ENCODE measurements around the gene KRTAP10-12. TPM values are rescaled to one million over a fixed set of nuclear protein-coding genes. Genes with fewer than 3 reads are reported as not detected.

KRTAP10-12 gene
- total and polyA plus RNA-seq, 2 of the 4 experiments (the other 2 are of a cell fraction): not detected

DNA sequence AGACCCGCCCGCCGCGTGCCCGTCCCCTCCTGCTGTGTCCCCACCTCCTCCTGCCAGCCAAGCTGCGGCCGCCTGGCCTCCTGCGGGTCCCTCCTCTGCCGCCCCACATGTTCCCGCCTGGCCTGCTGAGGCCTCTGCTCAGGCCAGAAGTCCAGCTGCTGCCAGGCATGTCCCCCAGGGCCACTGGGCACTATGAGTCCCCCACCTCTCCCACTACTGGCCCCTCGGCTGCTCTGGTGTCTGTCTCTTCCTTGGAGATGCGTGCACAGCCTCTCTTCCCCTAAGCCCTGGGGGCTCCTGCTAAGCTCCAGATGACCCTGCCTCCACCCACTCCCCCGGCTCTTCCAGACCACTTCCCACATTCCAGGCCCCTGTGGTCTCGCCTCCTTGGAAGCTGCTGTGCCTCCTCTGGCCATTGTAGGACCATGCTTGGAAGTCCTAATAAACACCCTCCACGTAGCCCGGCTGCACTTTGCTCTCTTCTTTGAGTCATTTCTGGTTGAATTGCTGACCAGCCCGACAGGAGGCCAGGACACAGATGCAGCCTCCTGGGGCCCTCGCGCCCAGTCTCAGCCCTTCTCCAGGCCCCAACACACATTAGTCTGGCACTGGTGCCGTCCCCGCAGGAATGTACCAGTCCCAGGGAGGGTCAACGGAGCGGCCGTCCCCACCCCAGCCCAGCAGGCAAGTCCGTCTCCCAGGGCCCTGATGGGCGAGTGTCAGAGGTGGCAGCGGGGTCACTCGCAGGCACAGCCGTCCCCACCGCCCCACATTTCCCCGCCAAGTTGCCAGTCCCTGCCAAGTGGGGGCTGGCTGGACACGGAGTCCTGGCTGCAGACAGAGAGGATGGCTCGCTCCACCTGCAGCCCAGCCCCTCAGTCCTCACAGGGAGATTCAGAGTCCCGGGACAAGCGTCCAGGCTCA, 1.1 kb downstream of the KRTAP10-12 start:
- no peaks in the 10 kb centered on the region for H3K4me1 ChIP-seq (ENCODE audit: control insufficient read depth, insufficient read depth, low read length)
- no peaks in the 10 kb centered on the region for H3K36me3 ChIP-seq (ENCODE audit: control insufficient read depth, insufficient read depth, low read length)
- no peak overlapping the region for H3K4me3 ChIP-seq (ENCODE audit: insufficient read depth, low read depth, low read length)
- no peak overlapping the region for H3K23ac ChIP-seq (ENCODE audit: low read depth, low read length)
- H3K27ac ChIP-seq (ENCODE audit: insufficient read depth, low read length): no peak overlapping the region
- no peaks in the 10 kb centered on the region for H3K9me1 ChIP-seq (ENCODE audit: insufficient read depth, low read length)
- H3K14ac ChIP-seq (replicated peaks; ENCODE audit: low read depth, low read length): no peak overlapping the region
- H3K56ac ChIP-seq (ENCODE audit: extremely low read depth, insufficient read depth, low read length): no peak overlapping the region
- 0 out of 2 replicates have a peak, but pooled peaks have one; percentile 24 for ATAC-seq (ENCODE audit: low read depth)
- no peak overlapping the region for H2BK5ac ChIP-seq (ENCODE audit: low read depth, low read length, poor library complexity, severe bottlenecking)
- no peak overlapping the region for H2BK20ac ChIP-seq (ENCODE audit: low read depth, low read length)
- WGBS, 2 experiments (ENCODE audit: extremely low coverage in 2 of 2, insufficient read length in 1 of 2): 24% methylated on average over 22 of the region's 35 CpGs; no CpG with 5 or more reads in 1 of the 2 experiments
- no peaks in the 10 kb centered on the region for H4K20me1 ChIP-seq (ENCODE audit: insufficient read depth, low read length)
- no peak overlapping the region for H3K4ac ChIP-seq (ENCODE audit: low read depth, low read length)
- BruUV-seq (replicated peaks): no TSS peak
- H4K8ac ChIP-seq (ENCODE audit: low read depth in 2 of 2, low read length in 2 of 2): no peak overlapping the region
- H2BK15ac ChIP-seq (ENCODE audit: low read depth, low read length): no peak overlapping the region
- H3K27me3 ChIP-seq (ENCODE audit: control insufficient read depth, insufficient read depth, low read length): peaks cover 56% of the 10 kb centered on the region
- in situ Hi-C loops (cut with MboI; ENCODE audit: low sequenced_read_pairs): no loop called here
- H2AK9ac ChIP-seq (replicated peaks; ENCODE audit: low read depth, low read length, poor library complexity): no peak overlapping the region
- DNase-seq: no peak
- no peaks in the 10 kb centered on the region for H3K79me1 ChIP-seq (ENCODE audit: low read depth in 1 of 2, low read length in 2 of 2)
- H2AFZ ChIP-seq (replicated peaks; ENCODE audit: low read length, poor library complexity): no peak overlapping the region
- POLR2A ChIA-PET (ENCODE audit: unreplicated experiment): no interaction called here
- CTCF ChIA-PET: no interaction called here
- H3K18ac ChIP-seq (ENCODE audit: low read depth, low read length): no peak overlapping the region
- no peak overlapping the region for H2AK5ac ChIP-seq (ENCODE audit: low read depth, low read length)
- no peaks in the 10 kb centered on the region; the same call in 1 of the 2 replicates for H3K9me3 ChIP-seq (ENCODE audit: control insufficient read depth, insufficient read depth, low read length)
- no peak overlapping the region for H3K4me2 ChIP-seq (ENCODE audit: low read depth, low read length)
- H2BK120ac ChIP-seq (ENCODE audit: low read depth, low read length): no peak overlapping the region
- H4K91ac ChIP-seq (ENCODE audit: insufficient read depth, low read depth, low read length): no peak overlapping the region
- dilution Hi-C loops (cut with HindIII; ENCODE audit: low sequenced_read_pairs, unreplicated experiment): no loop called here
- intact Hi-C loops (cut with micrococcal nuclease): no loop called here
- no peak overlapping the region for H4K5ac ChIP-seq (ENCODE audit: low read depth, low read length)
- no peak overlapping the region for H3K9ac ChIP-seq (ENCODE audit: low read depth, low read length)
- TF ChIP-seq, protein P1, sequence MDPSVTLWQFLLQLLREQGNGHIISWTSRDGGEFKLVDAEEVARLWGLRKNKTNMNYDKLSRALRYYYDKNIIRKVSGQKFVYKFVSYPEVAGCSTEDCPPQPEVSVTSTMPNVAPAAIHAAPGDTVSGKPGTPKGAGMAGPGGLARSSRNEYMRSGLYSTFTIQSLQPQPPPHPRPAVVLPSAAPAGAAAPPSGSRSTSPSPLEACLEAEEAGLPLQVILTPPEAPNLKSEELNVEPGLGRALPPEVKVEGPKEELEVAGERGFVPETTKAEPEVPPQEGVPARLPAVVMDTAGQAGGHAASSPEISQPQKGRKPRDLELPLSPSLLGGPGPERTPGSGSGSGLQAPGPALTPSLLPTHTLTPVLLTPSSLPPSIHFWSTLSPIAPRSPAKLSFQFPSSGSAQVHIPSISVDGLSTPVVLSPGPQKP (IDR thresholded peaks at IDR 0.05; ENCODE audit: borderline replicate concordance, low read depth, low read length): no peak
- no peak for TF ChIP-seq POLR2A (IDR thresholded peaks at IDR 0.05; ENCODE audit: low read depth, low read length)
- no peak for TF ChIP-seq FOS (IDR thresholded peaks at IDR 0.05; ENCODE audit: low read depth, low read length)
- TF ChIP-seq, protein P2, sequence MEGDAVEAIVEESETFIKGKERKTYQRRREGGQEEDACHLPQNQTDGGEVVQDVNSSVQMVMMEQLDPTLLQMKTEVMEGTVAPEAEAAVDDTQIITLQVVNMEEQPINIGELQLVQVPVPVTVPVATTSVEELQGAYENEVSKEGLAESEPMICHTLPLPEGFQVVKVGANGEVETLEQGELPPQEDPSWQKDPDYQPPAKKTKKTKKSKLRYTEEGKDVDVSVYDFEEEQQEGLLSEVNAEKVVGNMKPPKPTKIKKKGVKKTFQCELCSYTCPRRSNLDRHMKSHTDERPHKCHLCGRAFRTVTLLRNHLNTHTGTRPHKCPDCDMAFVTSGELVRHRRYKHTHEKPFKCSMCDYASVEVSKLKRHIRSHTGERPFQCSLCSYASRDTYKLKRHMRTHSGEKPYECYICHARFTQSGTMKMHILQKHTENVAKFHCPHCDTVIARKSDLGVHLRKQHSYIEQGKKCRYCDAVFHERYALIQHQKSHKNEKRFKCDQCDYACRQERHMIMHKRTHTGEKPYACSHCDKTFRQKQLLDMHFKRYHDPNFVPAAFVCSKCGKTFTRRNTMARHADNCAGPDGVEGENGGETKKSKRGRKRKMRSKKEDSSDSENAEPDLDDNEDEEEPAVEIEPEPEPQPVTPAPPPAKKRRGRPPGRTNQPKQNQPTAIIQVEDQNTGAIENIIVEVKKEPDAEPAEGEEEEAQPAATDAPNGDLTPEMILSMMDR (conservative IDR thresholded peaks at IDR 0.05; ENCODE audit: low read depth, low read length): no peak
- TF ChIP-seq CHD1 (IDR thresholded peaks at IDR 0.05; ENCODE audit: low read depth, low read length): no peak
- TF ChIP-seq BHLHE40 (IDR thresholded peaks at IDR 0.05; ENCODE audit: low read depth, low read length): no peak
- no peak for TF ChIP-seq RAD21 (IDR thresholded peaks at IDR 0.05; ENCODE audit: low read length)
- no peak for TF ChIP-seq RFX5 (IDR thresholded peaks at IDR 0.05; ENCODE audit: low read depth, low read length)
- TF ChIP-seq, protein P3, sequence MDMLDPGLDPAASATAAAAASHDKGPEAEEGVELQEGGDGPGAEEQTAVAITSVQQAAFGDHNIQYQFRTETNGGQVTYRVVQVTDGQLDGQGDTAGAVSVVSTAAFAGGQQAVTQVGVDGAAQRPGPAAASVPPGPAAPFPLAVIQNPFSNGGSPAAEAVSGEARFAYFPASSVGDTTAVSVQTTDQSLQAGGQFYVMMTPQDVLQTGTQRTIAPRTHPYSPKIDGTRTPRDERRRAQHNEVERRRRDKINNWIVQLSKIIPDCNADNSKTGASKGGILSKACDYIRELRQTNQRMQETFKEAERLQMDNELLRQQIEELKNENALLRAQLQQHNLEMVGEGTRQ (IDR thresholded peaks at IDR 0.05; ENCODE audit: low read depth, low read length): no peak
- no peak for TF ChIP-seq RCOR1 (IDR thresholded peaks at IDR 0.05; ENCODE audit: insufficient replicate concordance, low read length)
- TF ChIP-seq MXI1 (IDR thresholded peaks at IDR 0.05; ENCODE audit: borderline replicate concordance, low read depth, low read length): no peak
- no peak for TF ChIP-seq NFE2L2 (IDR thresholded peaks at IDR 0.05; ENCODE audit: low read depth, low read length)
- TF ChIP-seq MAFK (IDR thresholded peaks at IDR 0.05; ENCODE audit: low read depth, low read length): no peak
- no peak for TF ChIP-seq MAZ (IDR thresholded peaks at IDR 0.05; ENCODE audit: borderline replicate concordance, low read depth, low read length)
- TF ChIP-seq CEBPB (IDR thresholded peaks at IDR 0.05; ENCODE audit: low read depth, low read length): no peak
